GM23248 (cell line): ENCODE measurements around the gene EIPR1. TPM values are rescaled to one million over a fixed set of nuclear protein-coding genes. Genes with fewer than 3 reads are reported as not detected.

Source experiments
- DNase-seq: peaks from one replicate; pipeline ENCODE4 v3.0.0-alpha.2; 2015
- H2AFZ ChIP-seq: fragments of 200-600 bp; sonication (generic); 2 replicates; pipeline ENCODE4 v1.6.1; 2016; ENCODE audit warnings: antibody characterized with exemption
- H3F3A ChIP-seq: fragments of 200-600 bp; sonication (generic); 2 replicates; pipeline ENCODE4 v1.6.1; 2016; ENCODE audit warnings: mild to moderate bottlenecking, antibody characterized with exemption, mixed run types; ENCODE audit not compliant: insufficient read depth
- H3K27ac ChIP-seq: fragments of 200-600 bp; sonication (generic); 2 replicates; pipeline ENCODE4 v1.5.1; 2016; ENCODE audit warnings: mild to moderate bottlenecking
- H3K27me3 ChIP-seq: fragments of 200-600 bp; sonication (generic); replicated peaks from 2 replicates; pipeline ENCODE4 v1.6.1; 2016; ENCODE audit warnings: mild to moderate bottlenecking; ENCODE audit not compliant: insufficient read depth
- H3K36me3 ChIP-seq: fragments of 200-600 bp; sonication (generic); 2 replicates; pipeline ENCODE4 v1.6.1; 2016; ENCODE audit warnings: low read depth, mild to moderate bottlenecking
- H3K4me1 ChIP-seq: fragments of 200-600 bp; sonication (generic); 2 replicates; pipeline ENCODE4 v1.6.1; 2016; ENCODE audit warnings: mild to moderate bottlenecking; ENCODE audit not compliant: insufficient read depth
- H3K4me2 ChIP-seq: fragments of 200-600 bp; sonication (generic); one replicate; pipeline ENCODE4 v1.6.1; 2016; ENCODE audit warnings: mild to moderate bottlenecking; ENCODE audit not compliant: unreplicated experiment
- H3K4me3 ChIP-seq: fragments of 200-600 bp; sonication (generic); 2 replicates; pipeline ENCODE4 v1.5.1; 2016; ENCODE audit warnings: mild to moderate bottlenecking
- H3K79me2 ChIP-seq: fragments of 200-600 bp; sonication (generic); 2 replicates; pipeline ENCODE4 v1.6.1; 2016; ENCODE audit warnings: mild to moderate bottlenecking; ENCODE audit not compliant: insufficient read depth
- H3K9ac ChIP-seq: fragments of 200-600 bp; sonication (generic); 2 replicates; pipeline ENCODE4 v1.6.1; 2016; ENCODE audit warnings: mild to moderate bottlenecking
- H3K9me2 ChIP-seq: fragments of 200-600 bp; sonication (generic); 2 replicates; pipeline ENCODE4 v1.6.1; 2016; ENCODE audit warnings: mixed run types, mild to moderate bottlenecking, moderate library complexity; ENCODE audit not compliant: insufficient read depth
- H3K9me3 ChIP-seq: fragments of 200-600 bp; sonication (generic); one replicate; pipeline ENCODE4 v1.6.1; 2017; ENCODE audit warnings: low read depth
- H4K20me1 ChIP-seq: fragments of 200-600 bp; sonication (generic); 2 replicates; pipeline ENCODE4 v1.6.0; 2016; ENCODE audit not compliant: insufficient read depth
- EZH2 ChIP-seq: fragments of 200-600 bp; sonication (generic); IDR thresholded peaks from 2 replicates; pipeline ENCODE4 v1.6.1; 2018; ENCODE audit warnings: antibody characterized with exemption, mild to moderate bottlenecking; ENCODE audit not compliant: insufficient read depth, poor library complexity, severe bottlenecking
- EZH2phosphoT487 ChIP-seq: fragments of 200-600 bp; sonication (generic); IDR thresholded peaks from 2 replicates; pipeline ENCODE4 v1.6.1; 2018; ENCODE audit warnings: antibody characterized with exemption, moderate library complexity, mild to moderate bottlenecking, low read depth; ENCODE audit not compliant: insufficient read depth
- WGBS, 2 experiments: methylation state at CpG; one replicate each; pipeline ENCODE4 v1.1.6; 2015 to 2017; ENCODE audit warnings: low lambda C conversion rate in 2 of 2, low coverage in 1 of 2; ENCODE audit errors: missing lambda C conversion rate in 2 of 2; 5-methylcytosine and 5-hydroxymethylcytosine counted together
- in situ Hi-C: fragments of 300-500 bp; cut with MboI; formaldehyde crosslinking; loops from 2 replicates; pipeline ENCODE4 v1.15.0; 2020
- polyA plus RNA-seq: library from polyadenylated mRNA; unstranded; fragments of >200 nt; fragmentation: Nextera tagmentation; extraction: Ambion mirVana; gene quantifications from 2 replicates; pipeline ENCODE4 v1.2.1, GENCODE V29; 2016
- total RNA-seq: library from RNA; depleted of rRNA; stranded (reverse); fragments of >200 nt; shearing (Covaris generic); gene quantifications from 2 replicates; pipeline ENCODE4 v1.2.3, GENCODE V29; 2014

The EIPR1 gene
- total and polyA plus RNA-seq, 2 experiments from 2014 or later: 20.2 to 46.5 TPM

DNA sequence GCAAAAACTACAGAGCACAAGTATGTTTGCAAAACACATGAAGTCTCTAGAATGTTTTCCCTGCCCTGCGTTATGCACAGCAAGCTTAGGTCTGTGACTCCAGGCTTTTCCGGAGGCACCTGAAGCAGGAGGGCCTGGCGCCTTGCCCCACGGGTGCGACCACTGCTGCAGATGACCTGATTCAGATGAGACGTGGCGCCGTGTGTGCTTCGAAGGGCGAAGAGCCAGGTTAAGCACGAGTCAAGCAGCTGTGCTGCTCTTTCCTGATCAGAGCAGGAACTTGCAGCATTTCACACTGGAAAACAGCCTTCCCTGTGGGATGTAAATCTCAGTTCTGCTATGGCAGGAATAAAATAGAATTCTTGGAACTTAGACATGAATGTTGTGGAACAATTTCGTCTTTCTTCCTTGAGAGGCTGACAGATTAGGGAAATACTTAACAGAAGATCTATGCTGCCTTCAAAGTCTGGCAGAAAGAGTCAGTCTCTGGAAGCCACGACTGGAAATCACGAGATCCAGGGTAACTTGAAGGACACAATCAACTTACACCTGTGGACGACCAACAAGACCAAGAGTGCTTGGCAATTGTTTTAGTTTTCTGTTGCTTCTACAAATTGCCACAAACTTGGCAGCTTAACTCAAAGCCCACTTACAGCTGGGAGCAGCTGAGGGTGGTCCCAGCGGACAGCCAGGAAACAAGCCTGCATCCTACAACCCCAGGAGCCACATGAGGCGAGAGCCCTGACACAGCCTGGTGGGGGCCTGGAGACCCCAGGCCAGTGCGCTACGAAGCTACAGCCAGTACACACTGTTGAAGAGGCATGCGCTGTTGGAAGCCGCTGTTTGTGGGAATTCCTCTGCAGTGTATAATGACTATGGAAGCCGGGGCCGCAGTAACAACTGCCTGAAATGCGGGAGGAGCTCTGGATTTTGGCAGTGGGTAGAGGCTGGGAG lies 42.9 kb downstream of the EIPR1 start:
- H3K27me3 ChIP-seq: no peaks in the 10 kb centered on the region
- H3K4me3 ChIP-seq: no peak overlapping the region
- H3K9me3 ChIP-seq: no peaks in the 10 kb centered on the region
- no peaks in the 10 kb centered on the region for H3K4me1 ChIP-seq
- no peak overlapping the region for H3K27ac ChIP-seq
- no peak overlapping the region for H2AFZ ChIP-seq
- WGBS, 2 experiments: 83 to 84% methylated on average over 24 of the region's 24 CpGs
- H3K36me3 ChIP-seq: no peaks in the 10 kb centered on the region; the same call in 1 of the 2 replicates
- H3K79me2 ChIP-seq: no peaks in the 10 kb centered on the region
- no peaks in the 10 kb centered on the region for H3F3A ChIP-seq
- DNase-seq: no peak
- H4K20me1 ChIP-seq: no peaks in the 10 kb centered on the region
- no peaks in the 10 kb centered on the region for H3K9me2 ChIP-seq
- in situ Hi-C loops: no loop called here
- H3K9ac ChIP-seq: no peak overlapping the region
- no peak for TF ChIP-seq EZH2phosphoT487
- no peak for TF ChIP-seq EZH2
- no peak overlapping the region for H3K4me2 ChIP-seq

DNA sequence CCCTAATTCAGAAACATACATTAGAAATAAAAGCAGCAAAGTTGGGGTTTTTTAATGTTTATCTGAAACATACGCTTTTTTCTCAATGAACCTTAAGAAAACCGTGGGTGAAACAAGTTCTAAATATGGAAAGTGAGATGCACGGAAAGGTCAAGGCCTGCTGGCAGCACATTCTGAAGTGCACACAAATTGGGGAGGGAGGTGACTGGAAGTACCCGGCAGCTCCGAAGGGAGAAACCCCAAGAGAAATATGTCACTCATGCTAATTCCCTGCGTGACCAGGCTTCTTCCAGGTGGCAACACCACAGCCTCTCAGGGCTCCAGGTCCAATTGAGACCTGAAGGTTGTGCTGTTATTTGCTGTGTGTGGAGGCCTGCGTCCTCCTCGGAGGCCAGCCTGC lies 45.5 kb downstream of the EIPR1 start:
- TF ChIP-seq EZH2phosphoT487 (no peak), EZH2 (no peak)
- Histone ChIP-seq H3K27ac (no peak overlapping the region), H3K4me3 (no peak overlapping the region), H3K4me2 (no peak overlapping the region), H3K9ac (no peak overlapping the region), H2AFZ (no peak overlapping the region), H3K36me3 (no peaks in the 10 kb centered on the region; the same call in 1 of the 2 replicates), H4K20me1 (no peaks in the 10 kb centered on the region), H3F3A (no peaks in the 10 kb centered on the region), H3K27me3 (no peaks in the 10 kb centered on the region), H3K9me3 (no peaks in the 10 kb centered on the region), H3K79me2 (no peaks in the 10 kb centered on the region), H3K4me1 (no peaks in the 10 kb centered on the region), H3K9me2 (no peaks in the 10 kb centered on the region)
- 98 to 99% methylated on average over 8 of the region's 8 CpGs for WGBS, 2 experiments
- DNase-seq: no peak
- in situ Hi-C loops: no loop called here

DNA sequence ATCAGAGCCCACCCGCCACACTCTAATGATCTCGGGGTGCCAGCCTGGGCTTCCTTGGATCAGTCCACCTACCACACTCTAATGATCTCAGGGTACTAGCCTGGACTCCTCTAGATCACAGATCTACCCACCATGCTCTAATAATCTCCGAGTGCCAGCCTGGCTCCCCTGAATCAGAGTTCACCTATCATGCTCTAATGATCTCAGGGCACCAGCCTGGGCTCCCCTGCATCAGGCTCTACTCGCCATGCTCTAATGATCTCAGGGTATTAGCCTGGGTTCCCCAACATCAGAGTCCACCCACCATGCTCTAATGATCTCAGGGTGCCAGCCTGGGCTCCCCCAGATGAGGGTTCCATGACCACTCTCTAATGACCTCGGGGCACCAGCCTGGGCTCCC lies 48.1 kb downstream of the EIPR1 start:
- in situ Hi-C loops: no loop called here
- Histone ChIP-seq H3K4me3 (no peak overlapping the region), H3K27ac (no peak overlapping the region), H3K4me2 (no peak overlapping the region), H4K20me1 (no peaks in the 10 kb centered on the region), H3K4me1 (no peaks in the 10 kb centered on the region), H3K9ac (no peak overlapping the region), H3K9me2 (no peaks in the 10 kb centered on the region), H3K9me3 (no peaks in the 10 kb centered on the region), H3K27me3 (no peaks in the 10 kb centered on the region), H3K36me3 (no peaks in the 10 kb centered on the region; the same call in 1 of the 2 replicates), H3F3A (no peaks in the 10 kb centered on the region), H2AFZ (no peak overlapping the region), H3K79me2 (no peaks in the 10 kb centered on the region)
- 84 to 85% methylated on average over 4 to 5 of the region's 5 CpGs for WGBS, 2 experiments
- DNase-seq: no peak
- TF ChIP-seq EZH2phosphoT487: no peak

DNA sequence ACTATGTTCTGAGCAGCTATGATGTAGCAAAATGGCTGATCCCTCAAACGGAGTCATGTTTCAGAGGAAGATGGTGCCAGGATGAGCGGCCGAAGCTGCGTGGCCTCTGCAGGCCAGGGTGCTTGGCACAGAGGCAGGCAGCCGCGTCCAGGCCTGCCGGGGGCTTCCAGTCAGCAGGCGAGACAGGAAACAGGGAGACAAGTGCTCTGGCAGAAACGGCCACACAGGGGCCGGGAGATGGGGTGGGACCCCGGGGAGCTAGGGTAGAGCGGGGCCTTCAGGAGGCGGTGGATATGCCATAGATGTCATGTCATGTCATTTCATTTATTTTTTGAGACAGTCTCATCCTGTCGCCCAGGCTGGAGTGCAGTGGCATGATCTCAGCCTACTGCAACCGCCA lies 50.7 kb downstream of the EIPR1 start:
- Histone ChIP-seq H3K79me2 (no peaks in the 10 kb centered on the region), H3K4me3 (no peak overlapping the region), H3K9me3 (no peaks in the 10 kb centered on the region), H3K4me2 (no peak overlapping the region), H3K36me3 (no peaks in the 10 kb centered on the region; the same call in 1 of the 2 replicates), H3F3A (no peaks in the 10 kb centered on the region), H3K27ac (no peak overlapping the region), H3K9ac (no peak overlapping the region), H2AFZ (no peak overlapping the region), H4K20me1 (no peaks in the 10 kb centered on the region), H3K4me1 (no peaks in the 10 kb centered on the region), H3K27me3 (no peaks in the 10 kb centered on the region), H3K9me2 (no peaks in the 10 kb centered on the region)
- 82 to 84% methylated on average over 13 to 15 of the region's 15 CpGs for WGBS, 2 experiments
- no peak for TF ChIP-seq EZH2
- TF ChIP-seq EZH2phosphoT487: no peak
- in situ Hi-C loops: no loop called here
- no peak for DNase-seq
